Head of caudate nucleus (tissue), 42 donors: ENCODE results near the gene HOXB5.

Source experiments
- DNase-seq, 42 donors: peaks; one replicate each; pipeline versions ENCODE4 v3.0.0 to v3.0.0-alpha.2; 2020 to 2021; ENCODE audit warnings: mixed read lengths in 7 of 42
- intact Hi-C: fragments of 100-400 bp; cut with DNase I; formaldehyde crosslinking; loops from one replicate; pipeline ENCODE4 v1.15.0; 2022

Gene HOXB5

DNA sequence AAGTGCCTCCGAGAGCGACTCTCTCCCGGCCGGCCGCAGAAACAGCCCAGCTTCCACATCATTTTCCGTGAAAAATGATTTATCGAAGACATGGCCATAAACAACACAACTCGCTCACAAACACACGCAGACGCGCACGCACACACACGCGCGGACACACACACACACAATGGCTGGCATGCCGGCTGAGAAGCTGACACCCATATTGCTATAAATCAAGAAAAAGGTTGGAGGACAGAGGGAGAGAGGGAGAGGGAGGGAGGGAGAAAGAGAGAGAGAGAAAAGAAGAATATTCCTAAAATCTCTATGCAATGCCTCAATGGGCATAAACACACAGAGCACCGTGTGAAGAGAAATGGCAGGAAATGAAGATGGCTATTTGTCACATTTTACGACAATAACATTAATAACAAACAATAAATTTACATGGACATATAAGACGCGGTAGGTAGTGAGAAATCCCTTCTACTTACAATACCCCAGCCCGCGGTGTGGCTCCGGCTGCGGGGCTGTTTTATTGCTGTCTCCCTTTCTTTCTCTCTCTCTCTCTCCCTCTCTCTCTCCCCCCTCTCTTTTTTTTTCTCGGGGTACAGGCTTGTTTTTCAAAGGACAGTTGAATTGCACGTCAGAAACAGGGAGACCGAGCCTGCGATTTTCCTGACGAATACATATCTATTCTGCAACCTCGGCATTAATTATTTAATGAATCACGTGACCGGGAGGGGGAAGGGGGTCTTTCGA is 24.9 kb downstream of the HOXB5 start:
- no peak for DNase-seq
- intact Hi-C loops = no loop called here

DNA sequence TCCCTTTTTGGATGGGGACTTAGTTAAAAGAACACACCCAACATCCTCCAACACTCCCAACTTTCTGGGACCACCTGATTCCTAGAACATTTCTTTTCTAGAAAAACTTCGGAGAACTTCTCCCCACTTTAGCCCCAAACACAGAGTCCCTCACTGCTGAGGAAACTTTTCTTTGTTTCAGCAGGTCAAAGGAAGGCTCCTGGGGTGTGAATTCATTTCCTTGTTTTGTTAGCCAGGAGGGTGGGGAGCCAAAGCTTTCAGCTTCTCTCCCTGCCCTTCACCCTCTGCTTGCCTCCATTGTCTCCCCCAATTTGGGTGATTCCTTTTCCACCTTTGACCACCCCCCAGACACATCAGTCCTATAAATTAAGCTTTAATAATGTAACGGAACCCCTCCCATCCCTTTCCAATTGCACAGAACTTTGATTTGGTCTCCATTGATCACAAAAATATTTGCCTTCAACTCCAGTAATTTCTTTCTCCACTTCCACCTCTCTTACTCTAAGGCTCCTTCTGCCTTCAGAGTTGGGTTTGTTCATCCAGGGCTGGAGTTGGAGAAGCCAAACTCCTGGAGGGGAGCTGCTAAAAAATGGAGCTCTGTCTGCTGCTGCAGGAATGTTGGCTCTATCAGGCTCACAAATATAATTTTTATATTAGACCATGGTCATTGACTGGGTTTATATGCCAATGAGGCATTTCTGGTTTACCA is 25.8 kb downstream of the HOXB5 start:
- no peak for DNase-seq
- intact Hi-C loops = no loop called here

DNA sequence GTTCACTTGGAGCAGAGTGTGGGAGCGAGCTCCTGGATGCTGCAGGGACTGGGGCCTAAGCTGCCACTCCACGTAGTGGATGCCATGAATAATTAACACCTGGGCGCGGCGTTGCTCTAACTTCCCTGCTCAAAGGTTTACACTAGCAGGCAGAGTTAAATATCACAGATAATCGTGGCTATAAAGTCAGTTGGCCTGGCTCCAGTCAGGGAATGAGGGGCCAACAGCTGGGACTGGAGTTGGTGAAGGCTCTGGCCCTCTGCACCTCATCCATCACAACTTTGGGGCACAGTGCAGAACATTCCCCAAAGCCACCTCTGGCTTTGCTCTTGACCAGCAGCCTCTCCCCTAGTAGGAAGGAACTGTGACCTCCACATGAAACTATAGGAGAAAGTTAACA is 26.4 kb downstream of the HOXB5 start:
- DNase-seq = no peak
- intact Hi-C loops = no loop called here

DNA sequence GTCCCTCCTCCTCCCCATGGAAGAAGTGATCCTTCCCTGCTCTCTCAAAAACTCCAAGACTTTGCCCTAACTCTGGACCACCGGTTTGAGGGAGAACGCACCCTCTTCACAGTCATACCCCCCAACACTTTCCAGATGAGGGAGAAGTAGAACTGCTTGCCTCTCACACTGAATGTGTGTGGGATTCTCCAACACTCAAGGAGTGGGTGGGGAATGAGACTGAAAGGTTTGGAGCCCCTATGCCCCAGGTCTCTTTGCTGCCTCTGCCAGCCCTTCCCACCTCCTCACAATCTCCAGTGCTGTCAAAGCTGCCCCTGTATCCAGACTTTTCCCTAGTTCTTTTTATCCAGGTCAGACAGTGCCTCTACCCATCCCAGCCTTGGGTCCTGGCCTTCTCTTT is 26.9 kb downstream of the HOXB5 start:
- no peak for DNase-seq
- intact Hi-C loops = no loop called here

DNA sequence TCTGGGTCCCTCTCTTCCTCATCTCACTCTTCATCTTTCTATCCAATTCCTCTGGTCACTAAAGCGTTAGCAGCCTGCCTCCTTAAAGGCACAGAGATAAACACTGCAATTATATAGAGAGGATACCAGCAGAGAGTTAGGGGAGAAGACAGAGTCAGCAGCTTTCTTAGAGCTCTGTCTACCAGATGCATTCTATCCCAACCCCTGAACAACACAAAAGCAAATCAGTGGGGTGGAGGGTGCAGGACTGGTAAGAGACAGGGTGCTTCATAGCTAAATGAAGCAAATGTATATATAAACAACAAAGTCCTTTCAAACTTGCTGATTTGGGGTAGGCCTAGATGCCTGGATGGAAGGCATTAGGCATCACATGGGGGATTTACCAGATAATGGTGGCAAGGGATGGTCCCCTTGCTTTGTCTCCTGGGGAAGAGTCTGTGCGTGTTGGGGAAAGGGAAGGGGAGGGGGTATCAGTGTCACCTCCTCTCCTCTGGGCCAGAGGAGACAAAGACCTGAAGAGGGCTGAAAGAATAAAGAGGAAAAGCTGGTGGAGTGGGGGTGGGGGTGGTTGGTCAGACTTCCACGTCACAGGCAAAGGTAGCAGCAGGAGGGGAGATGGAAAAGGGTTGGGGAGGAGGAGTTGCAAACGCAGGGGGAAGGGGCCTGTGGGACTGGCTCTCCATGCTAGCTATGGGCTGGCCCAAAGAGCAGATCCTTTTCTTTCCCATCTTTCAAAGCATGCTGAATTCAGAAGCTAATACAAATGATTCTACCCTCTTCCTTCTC is 27.5 kb downstream of the HOXB5 start:
- intact Hi-C loops = no loop called here
- no peak for DNase-seq

DNA sequence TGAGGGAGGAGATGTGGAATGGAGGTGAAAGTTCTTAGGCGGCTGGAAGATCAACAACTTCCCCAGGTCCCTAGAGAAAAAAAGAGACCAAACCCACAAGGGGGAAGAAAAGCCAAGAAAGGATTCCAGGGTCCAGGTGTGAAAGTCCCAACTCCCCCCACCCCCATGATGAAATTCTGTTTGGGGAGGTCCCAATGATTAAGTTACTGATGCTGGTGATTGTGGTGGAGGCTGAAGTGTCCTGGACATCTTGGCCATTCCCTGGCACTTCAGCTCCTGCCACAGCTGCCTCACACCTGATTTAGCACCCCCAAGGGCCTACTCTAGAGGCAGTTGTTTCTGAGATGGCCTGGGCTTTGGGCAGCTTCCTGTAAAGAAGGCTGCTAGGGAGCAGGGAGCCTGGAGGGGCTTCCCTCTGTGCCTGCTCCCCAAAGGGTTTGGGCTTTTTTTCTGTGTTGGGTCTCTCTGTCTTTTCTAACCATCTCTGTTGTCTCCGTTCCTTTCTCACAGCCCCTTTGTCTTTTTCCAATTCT is 28.5 kb downstream of the HOXB5 start:
- intact Hi-C loops = no loop called here
- DNase-seq = no peak

DNA sequence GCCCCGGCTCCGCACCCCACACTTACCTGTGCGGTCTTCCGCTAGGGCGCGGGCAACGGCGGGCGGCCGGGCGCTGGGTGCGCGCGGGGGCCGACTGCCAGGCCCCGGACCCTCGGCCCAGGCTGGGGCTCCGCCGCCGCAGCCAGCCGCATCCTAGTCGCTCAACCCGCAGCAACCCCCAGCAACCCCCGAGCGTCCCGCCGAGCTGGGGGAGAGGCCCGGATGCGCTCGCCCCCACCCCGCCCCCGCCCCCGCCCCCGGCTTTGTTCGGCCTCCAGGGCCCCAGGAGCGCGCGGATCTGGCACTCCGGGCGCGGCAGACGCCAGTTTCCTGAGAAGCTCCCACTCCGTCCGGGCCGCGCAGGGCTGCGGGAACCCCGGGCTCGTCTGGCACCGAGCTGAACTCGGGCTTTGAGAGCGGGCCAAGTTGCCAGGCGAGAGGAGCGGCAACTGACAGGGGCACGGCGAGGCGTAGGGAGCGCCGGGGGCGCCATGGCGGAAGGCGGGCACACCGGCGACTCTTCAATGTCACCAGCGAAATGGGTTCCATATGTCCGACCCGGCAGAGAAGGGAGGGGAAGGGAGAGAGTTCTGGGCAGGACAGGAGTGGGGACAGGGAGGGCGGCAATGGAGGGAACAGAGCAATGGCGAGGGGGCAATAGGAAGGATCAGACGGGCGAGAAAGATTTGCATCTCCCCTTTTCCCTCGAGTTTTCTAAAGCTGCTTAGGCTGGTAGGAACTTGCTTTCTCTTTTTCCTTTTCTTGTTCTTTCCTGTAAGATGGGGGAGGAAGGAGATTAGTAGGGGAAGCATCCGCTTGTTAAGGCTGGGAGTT is 29.2 kb downstream of the HOXB5 start:
- intact Hi-C loops = no loop called here
- no peak for DNase-seq

DNA sequence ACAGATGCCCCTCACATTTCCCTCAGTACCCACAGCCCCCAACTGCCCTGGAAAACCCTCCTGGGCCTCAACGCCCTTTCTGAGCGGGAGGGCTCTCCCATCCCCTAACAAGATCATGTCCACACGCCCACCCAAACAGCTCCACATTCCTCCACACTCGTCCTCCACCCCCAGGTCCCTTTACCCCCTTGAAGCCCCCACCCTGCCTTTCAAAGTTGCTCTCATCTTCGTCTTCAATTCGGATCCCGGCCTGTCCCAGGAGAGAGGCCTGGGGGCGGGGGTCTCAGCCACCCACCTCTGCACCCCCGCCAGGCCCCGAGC is 29.8 kb downstream of the HOXB5 start:
- no peak for DNase-seq
- intact Hi-C loops = no loop called here

DNA sequence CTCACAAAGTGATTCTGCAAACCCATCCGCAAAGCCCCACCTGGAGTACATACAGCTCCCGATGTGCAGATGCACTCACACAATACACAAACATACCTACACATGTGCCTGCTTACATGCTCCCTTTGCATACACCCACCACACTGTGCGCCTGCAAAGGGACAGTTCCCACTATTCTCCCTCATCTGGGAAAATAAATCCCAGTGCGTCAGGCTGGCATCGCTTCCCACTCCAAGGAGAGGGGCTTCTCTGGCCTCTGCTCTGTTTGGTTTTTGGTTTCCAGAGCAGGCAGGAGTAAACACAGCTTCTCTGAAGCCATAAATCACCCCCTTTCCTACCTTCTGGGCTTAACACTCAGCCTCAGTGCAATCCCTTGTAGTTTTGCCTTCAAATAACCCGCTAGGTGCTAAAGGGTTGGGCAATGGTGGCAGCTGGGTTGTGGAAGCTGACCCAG is 30.2 kb downstream of the HOXB5 start:
- no peak for DNase-seq
- intact Hi-C loops = no loop called here

DNA sequence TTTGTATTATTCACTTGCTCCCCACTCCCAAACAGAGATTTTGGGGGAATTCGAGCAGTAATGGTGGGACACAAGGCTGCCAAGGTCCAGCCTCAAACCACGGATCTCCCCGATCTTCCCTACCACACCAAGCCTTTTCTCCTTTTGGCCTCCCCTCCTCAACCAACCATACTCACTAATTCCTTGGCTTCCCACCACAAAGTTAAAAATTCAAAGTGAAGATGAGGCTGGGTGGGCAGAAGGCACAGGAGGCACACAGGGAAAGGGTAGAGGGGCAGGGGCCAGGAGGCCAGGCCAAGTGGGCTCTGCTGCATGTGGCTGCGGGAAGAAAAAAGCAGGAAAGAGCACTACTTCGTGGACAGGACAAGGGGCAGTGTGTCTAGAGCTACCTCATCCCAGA is 30.6 kb downstream of the HOXB5 start:
- intact Hi-C loops = no loop called here
- no peak for DNase-seq

DNA sequence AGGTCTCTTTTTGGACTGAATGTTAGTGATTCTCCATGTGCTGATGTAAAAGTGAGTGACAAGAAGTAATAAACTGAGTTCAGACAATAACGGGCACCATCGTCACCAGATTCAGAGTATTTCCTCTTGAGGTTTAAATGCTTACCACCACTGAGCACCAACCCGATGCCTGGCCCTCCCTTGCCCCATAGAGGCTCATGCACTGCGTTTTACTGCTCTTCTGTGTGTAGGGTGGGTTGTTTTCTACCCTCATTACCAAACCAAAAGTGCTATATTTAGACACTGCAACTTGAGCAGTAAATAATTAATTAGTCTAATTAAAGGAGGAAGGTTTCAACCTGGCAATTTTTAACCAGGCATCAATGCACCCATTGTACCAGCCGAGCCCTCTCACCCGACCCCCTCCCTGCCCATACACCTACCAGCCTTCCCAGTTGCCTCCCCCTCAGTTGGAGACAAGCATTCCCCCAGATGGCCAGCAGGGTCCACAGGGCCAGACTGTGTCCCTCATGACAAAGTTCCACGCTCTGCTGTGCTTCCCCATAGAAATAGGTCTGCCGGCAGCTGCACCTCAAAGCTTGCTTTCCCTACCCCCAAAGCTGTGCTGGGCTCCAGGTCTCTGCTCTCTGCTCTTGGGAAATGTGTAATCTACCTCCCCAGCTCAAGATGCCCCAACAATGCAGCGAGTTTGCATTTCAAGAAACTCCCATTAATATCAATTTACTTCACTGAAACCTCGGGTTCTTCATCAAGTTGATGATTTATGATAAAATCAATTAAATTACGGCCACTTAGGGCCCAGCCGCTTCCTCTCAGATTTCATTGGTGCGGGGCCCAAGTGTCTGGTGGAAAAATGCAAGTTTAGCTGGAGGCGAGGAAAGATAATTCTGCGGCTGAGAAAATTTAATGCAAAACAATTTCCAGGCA is 31.4 kb downstream of the HOXB5 start:
- no peak for DNase-seq
- intact Hi-C loops = no loop called here

DNA sequence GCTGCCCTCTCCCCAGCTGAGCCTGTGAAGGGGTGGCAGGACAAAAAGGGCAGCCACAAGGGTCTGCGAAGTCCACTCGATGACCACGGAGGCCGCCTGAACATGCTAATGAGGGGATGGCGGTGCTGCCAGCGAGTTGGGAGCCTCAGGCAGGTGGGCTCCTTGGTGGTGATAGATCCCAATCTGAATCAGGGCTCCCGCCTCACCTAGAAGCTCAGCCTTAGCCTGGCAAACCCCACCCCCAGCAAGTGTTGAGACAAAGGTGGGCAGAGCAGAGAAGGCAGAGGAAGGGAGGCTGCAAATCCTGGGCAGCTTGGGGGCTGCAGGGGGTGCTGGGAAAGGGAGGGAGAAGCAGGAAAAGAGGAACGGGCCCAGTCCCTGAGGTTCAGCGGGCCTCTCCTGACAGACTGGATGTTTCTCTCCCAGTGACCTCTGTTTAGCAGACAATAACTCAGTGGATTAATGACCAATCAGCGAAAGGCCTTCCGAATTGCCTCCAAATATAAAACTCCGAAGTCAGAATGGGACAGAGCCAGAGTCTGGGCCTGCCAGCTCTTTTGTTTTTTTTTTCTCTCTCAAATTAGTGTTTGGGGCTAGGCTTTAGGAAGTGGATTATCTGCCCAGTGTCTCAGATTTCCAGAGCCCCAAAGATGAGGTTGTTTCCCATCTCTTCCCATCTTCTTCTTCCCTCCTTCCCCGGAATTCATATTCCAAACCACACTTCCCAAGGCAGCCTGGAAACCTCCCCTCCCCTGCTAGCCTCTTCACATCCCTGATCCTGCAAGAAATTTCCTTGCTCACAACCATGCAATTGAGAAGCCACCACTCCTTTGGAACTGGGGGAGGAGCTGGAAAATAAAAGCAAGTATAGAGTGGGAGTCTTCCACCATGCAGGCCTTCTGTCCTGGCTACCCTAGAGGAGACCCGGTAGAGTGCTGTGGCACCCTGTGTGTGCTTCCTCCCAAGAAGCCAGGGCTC is 33.5 kb downstream of the HOXB5 start:
- DNase-seq = no peak
- intact Hi-C loops = no loop called here

DNA sequence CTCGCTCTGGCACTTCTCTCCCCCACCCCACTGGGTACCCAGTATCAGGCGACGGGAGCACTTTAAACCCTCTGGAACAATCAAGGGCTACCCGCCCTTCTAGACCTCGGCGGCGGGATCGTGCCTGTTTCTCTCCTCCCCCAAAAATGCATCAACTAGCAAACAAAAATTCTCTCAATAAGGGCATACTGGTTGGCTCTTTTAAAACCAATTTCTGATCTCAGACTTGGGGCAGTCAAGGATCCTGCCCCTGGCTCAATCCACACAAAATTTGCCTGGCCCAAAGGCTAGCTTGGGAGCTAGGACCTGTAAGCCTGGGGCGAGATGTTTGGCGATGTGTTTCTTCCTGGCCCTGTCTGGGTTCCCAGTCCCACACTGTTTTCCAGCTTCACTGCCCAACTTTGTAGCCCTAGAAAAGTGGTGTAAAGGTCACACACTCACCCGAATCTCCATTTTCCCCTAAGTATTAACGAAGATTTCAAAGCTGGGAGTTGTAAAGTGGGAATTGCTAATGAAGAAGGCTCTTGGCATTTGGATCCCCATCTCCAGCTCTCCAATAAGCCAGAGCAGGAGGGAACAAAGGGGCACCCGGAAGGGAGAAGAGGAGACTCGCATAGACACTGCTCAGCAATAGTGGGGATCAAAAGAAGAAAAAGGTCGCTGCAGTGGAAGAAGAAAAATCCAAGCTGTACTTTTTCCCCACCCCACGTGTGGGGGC is 34.3 kb downstream of the HOXB5 start:
- no peak for DNase-seq

DNA sequence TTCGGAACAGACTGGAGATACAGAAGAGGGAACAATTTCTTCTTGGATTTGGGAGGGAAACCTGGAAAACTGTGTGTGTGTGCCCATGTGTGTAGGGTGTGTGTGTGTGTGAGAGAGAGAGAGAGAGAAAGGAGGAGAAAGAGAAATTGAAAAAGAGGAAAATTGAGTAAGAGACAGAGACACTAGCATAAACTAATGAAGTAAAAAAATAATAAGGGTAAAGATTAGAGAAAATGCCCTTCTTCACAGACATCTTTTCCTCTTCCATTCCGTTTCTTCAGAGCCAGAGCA is 34.8 kb downstream of the HOXB5 start:
- no peak for DNase-seq
- intact Hi-C loops = no loop called here

More for the DNA sequence above, 34.3 kb downstream of the HOXB5 start:
- intact Hi-C loops = no loop called here

DNA sequence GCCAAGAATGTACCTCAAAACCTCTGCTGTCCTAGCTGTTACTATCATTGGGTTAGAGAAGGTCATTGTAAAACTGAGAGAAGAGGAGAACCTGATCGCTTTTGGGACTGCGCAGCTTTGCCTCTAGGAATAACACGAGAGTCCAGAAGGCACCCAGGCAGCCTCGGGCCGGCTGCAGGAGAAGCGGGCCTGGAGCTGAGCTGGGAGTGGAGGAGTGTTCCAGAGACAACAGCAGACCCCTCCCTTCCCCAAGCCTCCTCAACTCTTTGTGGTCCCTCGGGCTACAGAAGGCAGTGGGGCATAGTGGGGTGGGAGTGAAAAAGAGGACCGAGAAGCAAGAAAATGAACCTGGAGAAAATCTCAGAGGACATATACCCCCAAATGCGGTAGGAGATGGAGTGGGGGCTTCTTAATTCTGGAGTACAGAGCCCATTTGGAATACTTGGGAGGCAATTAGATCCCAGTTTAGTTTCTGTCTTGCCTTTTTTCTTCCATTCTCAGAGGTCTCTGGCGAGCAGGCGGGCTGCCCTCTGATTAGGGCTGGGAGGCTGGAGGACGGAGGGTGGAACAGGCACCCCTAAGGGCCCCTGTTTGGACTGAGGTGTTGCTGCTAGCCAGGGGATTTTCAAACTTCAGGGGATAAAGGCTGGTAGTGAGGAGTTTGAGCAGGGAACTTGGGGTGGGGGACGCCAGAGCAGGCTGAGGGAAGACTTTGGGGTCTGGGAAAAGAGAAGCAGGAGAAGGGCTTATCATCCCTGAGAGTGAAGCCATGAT is 35.3 kb downstream of the HOXB5 start:
- DNase-seq = no peak
- intact Hi-C loops = no loop called here
